Fibroblast of skin of back (primary cell): Measurements from ENCODE around the gene KRTAP23-1.

Experiments
- DNase-seq: peaks from one replicate; pipeline ENCODE4 v3.0.0-alpha.2; 2013

KRTAP23-1 gene

GRCh38 chr21:30306884-30307283 is 41.5 kb downstream of the KRTAP23-1 start:
- no peak for DNase-seq

GRCh38 chr21:30305136-30305535 is 43.3 kb downstream of the KRTAP23-1 start:
- DNase-seq: no peak
